Stimulated activated CD4-positive, alpha-beta T cell treated with anti-CD3 and anti-CD28 coated beads, TNF-alpha, amount 100 ng/mL, for 24 hours (primary cell): ENCODE measurements around the gene TBC1D32.
"Not testable (repeated sequence)": the region's sequence is repeated elsewhere in the genome, so short reads cannot be mapped to it uniquely, and the experiment has no call there.

ENCODE experiments used
- DNase-seq, 3 experiments: peaks; one replicate each; pipeline ENCODE4 v3.0.0-alpha.2; 2020; ENCODE audit warnings: low read depth in 3 of 3

TBC1D32 gene

GRCh38 chr6:121124600-121124999 lies 209.7 kb downstream of the TBC1D32 start:
- no peak for DNase-seq

- no peak for DNase-seq
Measured at GRCh38 chr6:121112356-121112755, 221.9 kb downstream of the TBC1D32 start.

GRCh38 chr6:121110733-121111132 lies 223.5 kb downstream of the TBC1D32 start:
- no peak for DNase-seq

GRCh38 chr6:121106962-121107361 lies 227.3 kb downstream of the TBC1D32 start:
- no peak for DNase-seq

GRCh38 chr6:121105461-121105860 lies 228.8 kb downstream of the TBC1D32 start:
- no peak for DNase-seq

GRCh38 chr6:121093928-121094327 lies 240.4 kb downstream of the TBC1D32 start:
- no peak for DNase-seq

GRCh38 chr6:121090492-121090891 lies 243.8 kb downstream of the TBC1D32 start:
- DNase-seq: no peak

- no peak for DNase-seq
Measured at GRCh38 chr6:121086876-121087275, 247.4 kb downstream of the TBC1D32 start.

- DNase-seq: no peak
Measured at GRCh38 chr6:121076119-121076518, 258.2 kb downstream of the TBC1D32 start.

- DNase-seq: not testable (repeated sequence)
Measured at GRCh38 chr6:121068749-121069148, 265.5 kb downstream of the TBC1D32 start.

GRCh38 chr6:121067381-121067780 lies 266.9 kb downstream of the TBC1D32 start:
- DNase-seq: no peak

- no peak for DNase-seq
Measured at GRCh38 chr6:121064345-121064744, 269.9 kb downstream of the TBC1D32 start.

GRCh38 chr6:121055572-121056163 lies 278.6 kb downstream of the TBC1D32 start:
- no peak for DNase-seq

GRCh38 chr6:121048593-121048992 lies 285.7 kb downstream of the TBC1D32 start:
- DNase-seq: not testable (repeated sequence)

- not testable (repeated sequence) for DNase-seq
Measured at GRCh38 chr6:121044905-121045304, 289.4 kb downstream of the TBC1D32 start.

GRCh38 chr6:121043706-121044105 lies 290.6 kb downstream of the TBC1D32 start:
- DNase-seq: not testable (repeated sequence)

- DNase-seq: not testable (repeated sequence)
Measured at GRCh38 chr6:121043211-121043610, 291.1 kb downstream of the TBC1D32 start.

GRCh38 chr6:121042766-121043165 lies 291.5 kb downstream of the TBC1D32 start:
- DNase-seq: no peak

- DNase-seq: no peak
Measured at GRCh38 chr6:121040831-121041230, 293.4 kb downstream of the TBC1D32 start.

GRCh38 chr6:121033091-121033490 lies 301.2 kb downstream of the TBC1D32 start:
- no peak for DNase-seq

- DNase-seq: no peak
Measured at GRCh38 chr6:121032268-121033006, 301.8 kb downstream of the TBC1D32 start.
